HAP-1 (cell line): ENCODE results near the gene RRP1.

Source experiments
- DNase-seq, 2 experiments: peaks; one replicate each; pipeline ENCODE4 v3.0.0-alpha.2; 2016 to 2020; ENCODE audit warnings: low spot score in 2 of 2
- H3K27me3 ChIP-seq: fragments of 250-450 bp; sonication (Bioruptor Pico); 2 replicates; pipeline ENCODE4 v1.5.1; 2020; ENCODE audit warnings: low read depth, mild to moderate bottlenecking, moderate library complexity
- H3K36me3 ChIP-seq: fragments of 250-450 bp; sonication (Bioruptor Pico); replicated peaks from 2 replicates; pipeline ENCODE4 v1.5.1; 2020; ENCODE audit warnings: mild to moderate bottlenecking
- H3K4me1 ChIP-seq: fragments of 250-450 bp; sonication (Bioruptor Pico); 2 replicates; pipeline ENCODE4 v1.5.1; 2020; ENCODE audit warnings: mild to moderate bottlenecking
- H3K4me3 ChIP-seq: fragments of 250-450 bp; sonication (Bioruptor Pico); 2 replicates; pipeline ENCODE4 v1.5.1; 2020; ENCODE audit warnings: mild to moderate bottlenecking, moderate library complexity
- H3K9me3 ChIP-seq: fragments of 250-450 bp; sonication (Bioruptor Pico); 2 replicates; pipeline ENCODE4 v1.5.1; 2020; ENCODE audit warnings: mild to moderate bottlenecking, moderate library complexity
- in situ Hi-C: fragments of 300-500 bp; cut with MboI; formaldehyde crosslinking; loops from 3 replicates; pipeline ENCODE4 v1.14.3; 2020; ENCODE audit warnings: low sequenced_read_pairs, inconsistent platforms, mixed read lengths

RRP1 gene

DNA sequence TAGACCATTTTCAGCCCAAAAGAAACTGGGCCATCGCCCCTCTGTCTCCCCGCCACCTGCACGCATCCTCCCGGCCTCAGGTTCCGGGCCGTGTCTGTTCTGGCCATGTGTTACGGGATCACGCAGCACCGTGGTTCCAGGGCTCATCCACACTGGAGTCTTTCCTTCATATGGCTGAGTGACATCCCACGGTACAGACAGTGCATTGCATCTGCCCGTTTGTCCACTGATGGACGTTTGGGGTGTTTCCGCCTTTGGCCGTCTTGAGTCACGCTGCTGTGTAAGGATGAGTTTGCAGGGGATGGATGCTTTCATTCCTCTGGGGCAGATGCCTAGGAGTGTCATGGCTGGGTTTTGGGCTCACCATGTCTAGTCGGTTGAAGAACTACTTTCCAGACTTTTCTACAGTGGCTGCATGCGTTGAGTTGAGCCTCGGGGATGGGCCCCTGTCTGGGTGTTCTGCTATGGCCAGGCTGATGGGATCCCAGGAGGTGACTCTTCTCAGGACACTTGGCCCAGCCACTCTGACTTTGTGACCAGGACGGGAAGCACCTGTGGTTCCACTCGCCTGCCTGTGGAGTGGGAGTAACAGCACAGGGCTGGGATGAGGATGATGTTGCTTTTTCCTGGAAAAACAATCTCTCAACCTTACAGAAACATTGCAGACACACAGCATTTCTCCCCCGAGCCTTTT is 16.8 kb downstream of the RRP1 start:
- H3K9me3 ChIP-seq = no peaks in the 10 kb centered on the region
- H3K4me1 ChIP-seq = peaks cover 2% of the 10 kb centered on the region; the same call in 1 of the 2 replicates
- no peaks in the 10 kb centered on the region for H3K27me3 ChIP-seq
- in situ Hi-C loops = no loop called here
- H3K4me3 ChIP-seq = no peak overlapping the region
- peaks cover 37% of the 10 kb centered on the region for H3K36me3 ChIP-seq
- no peak for DNase-seq

DNA sequence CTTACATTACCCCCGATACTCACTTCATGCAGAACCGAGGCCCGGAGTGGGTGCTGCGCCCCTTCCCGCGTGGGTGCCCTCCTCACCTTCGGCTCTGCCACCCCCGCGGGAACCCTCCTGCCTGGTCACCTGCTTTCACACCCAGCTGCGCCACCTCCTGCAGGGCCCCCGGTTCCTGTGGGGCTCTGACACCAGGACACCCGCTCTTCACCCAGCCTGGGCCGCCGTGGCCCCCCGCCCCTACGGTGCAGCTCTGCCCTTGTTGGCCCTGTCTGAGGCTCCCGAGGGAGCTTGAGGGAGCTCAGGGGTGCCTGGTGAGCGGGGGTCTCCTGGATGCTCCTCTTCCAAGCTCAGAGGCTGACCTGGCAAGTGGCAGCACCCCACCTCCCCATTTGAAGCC is 19.0 kb downstream of the RRP1 start:
- in situ Hi-C loops = no loop called here
- H3K36me3 ChIP-seq = peaks cover 15% of the 10 kb centered on the region
- no peak overlapping the region for H3K4me3 ChIP-seq
- no peaks in the 10 kb centered on the region for H3K9me3 ChIP-seq
- DNase-seq = no peak
- H3K4me1 ChIP-seq = peaks cover 2% of the 10 kb centered on the region; the same call in 1 of the 2 replicates
- no peaks in the 10 kb centered on the region for H3K27me3 ChIP-seq

DNA sequence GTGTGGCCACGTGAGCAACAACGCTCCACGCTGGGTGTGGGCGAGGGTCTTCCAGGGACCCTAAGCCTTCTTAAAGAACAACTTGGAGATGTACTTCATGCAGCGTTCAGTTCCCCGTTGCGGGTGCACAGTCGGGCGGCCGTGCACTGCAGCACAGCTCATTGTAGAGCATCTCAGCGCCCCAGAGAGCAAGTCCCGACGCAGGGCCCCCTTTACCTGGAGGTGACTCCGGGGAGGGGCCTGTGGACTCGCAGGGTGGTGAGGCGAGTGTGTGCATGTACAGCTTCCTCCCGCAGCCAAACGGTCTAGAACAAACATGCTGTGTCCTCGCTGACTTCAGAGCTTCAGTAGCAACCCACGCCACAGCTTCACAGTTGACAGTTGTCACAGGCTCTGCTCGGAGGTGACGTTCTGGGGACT is 19.5 kb downstream of the RRP1 start:
- DNase-seq = no peak
- Histone ChIP-seq H3K4me1 (peaks cover 2% of the 10 kb centered on the region; the same call in 1 of the 2 replicates), H3K4me3 (no peak overlapping the region), H3K9me3 (no peaks in the 10 kb centered on the region), H3K27me3 (no peaks in the 10 kb centered on the region), H3K36me3 (peaks cover 11% of the 10 kb centered on the region)
- in situ Hi-C loops = no loop called here

DNA sequence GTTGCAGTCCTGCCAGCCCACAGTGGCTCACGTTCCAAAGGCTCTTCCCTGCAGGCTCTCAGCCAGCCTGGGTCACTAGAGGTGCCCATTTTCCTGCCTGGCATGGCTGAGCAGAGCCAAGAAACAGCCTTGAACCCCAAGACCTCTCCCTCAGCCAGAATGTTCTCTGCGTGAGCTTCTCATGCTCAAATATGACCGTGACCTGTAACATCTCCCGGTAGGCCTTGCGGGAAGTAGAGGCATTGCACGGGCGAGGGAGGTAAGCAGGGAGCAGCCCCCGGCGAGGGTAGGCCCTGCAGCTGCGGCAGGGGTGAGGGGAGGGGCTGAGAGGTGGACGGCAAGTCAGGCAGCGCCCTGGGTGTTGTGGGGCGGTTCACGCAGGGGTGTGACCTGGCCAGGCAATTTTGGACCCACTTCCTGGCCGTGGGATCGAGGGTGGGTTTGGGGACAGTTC is 20.0 kb downstream of the RRP1 start:
- H3K4me3 ChIP-seq = no peak overlapping the region
- in situ Hi-C loops = no loop called here

DNA sequence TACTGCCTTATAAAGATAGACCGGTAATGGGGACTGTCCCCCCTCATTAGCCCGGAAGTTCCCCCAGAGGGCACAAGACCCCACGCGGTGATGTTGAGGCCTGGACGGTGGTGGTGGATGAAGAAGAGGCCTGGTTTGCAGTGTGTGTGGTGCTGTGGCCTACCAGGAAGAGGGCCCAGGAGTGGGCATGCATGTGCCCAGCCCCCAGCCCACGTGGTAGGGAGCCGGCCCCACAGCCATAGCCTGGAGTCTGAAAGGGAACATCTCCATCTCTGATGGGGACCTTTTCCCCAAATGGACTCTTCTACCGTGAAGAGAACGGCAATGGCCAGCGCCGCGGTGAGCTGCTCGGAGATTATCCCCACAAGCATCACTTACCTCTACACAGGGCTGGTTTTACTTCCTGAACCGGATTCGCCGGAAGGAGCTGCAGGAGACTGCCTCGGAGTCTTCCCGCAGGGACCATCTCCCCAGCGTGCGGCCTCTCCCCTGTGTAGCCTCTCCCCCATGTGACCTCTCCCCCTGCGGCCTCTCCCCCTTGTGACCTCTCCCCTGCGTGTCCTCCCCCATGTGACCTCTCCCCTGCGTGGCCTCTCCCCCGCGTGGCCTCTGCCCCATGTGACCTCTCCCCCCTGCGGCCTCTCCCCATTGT is 20.6 kb downstream of the RRP1 start:
- in situ Hi-C loops = no loop called here
- peaks cover 7% of the 10 kb centered on the region; the same call in 1 of the 2 replicates for H3K36me3 ChIP-seq
- H3K4me1 ChIP-seq = peaks cover 2% of the 10 kb centered on the region; the same call in 1 of the 2 replicates
- H3K27me3 ChIP-seq = no peaks in the 10 kb centered on the region
- H3K9me3 ChIP-seq = no peaks in the 10 kb centered on the region
- no peak overlapping the region for H3K4me3 ChIP-seq
- DNase-seq = no peak

More for the DNA sequence above, 20.0 kb downstream of the RRP1 start:
- peaks cover 7% of the 10 kb centered on the region; the same call in 1 of the 2 replicates for H3K36me3 ChIP-seq
- no peaks in the 10 kb centered on the region for H3K27me3 ChIP-seq
- H3K4me1 ChIP-seq = peaks cover 2% of the 10 kb centered on the region; the same call in 1 of the 2 replicates
- H3K9me3 ChIP-seq = no peaks in the 10 kb centered on the region
- DNase-seq = no peak

DNA sequence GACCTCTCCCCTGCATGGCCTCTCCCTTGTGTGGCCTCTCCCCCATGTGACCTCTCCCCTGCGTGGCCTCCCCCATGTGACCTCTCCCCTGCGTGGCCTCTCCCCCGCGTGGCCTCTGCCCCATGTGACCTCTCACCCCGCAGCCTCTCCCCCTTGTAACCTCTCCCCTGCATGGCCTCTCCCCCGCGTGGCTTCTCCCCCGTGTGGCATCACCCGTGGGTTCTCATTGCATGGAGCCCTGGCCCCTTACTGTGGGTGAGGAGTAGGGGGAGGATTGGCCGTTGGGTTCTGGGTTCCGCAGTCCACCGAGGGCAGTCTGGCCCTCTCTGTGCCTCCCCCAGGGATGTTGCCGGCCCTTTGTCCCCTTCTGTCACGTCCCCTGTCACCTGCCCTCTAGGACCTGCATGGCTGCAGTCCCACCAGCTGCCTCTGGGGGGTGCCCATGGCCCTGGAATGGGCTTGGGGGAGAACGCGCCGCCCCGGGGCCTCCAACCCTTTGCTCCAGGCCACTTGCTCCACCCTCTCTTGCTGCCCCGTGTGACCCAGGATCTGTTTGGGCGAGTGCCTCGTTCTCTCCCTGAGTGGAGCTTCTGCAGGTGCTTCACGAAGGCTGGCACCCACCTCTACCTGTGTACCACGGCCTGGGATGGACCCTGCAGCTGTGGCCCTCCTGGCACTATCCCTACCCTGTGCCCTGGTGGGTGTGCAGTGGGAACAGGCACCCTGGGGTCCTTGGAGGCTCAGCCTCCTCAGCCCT is 21.3 kb downstream of the RRP1 start:
- Histone ChIP-seq H3K27me3 (no peaks in the 10 kb centered on the region), H3K4me3 (no peak overlapping the region), H3K4me1 (peaks cover 2% of the 10 kb centered on the region; the same call in 1 of the 2 replicates), H3K36me3 (peaks cover 5% of the 10 kb centered on the region; the same call in 1 of the 2 replicates), H3K9me3 (no peaks in the 10 kb centered on the region)
- in situ Hi-C loops = no loop called here
- DNase-seq = peak; percentile 70 to 97

DNA sequence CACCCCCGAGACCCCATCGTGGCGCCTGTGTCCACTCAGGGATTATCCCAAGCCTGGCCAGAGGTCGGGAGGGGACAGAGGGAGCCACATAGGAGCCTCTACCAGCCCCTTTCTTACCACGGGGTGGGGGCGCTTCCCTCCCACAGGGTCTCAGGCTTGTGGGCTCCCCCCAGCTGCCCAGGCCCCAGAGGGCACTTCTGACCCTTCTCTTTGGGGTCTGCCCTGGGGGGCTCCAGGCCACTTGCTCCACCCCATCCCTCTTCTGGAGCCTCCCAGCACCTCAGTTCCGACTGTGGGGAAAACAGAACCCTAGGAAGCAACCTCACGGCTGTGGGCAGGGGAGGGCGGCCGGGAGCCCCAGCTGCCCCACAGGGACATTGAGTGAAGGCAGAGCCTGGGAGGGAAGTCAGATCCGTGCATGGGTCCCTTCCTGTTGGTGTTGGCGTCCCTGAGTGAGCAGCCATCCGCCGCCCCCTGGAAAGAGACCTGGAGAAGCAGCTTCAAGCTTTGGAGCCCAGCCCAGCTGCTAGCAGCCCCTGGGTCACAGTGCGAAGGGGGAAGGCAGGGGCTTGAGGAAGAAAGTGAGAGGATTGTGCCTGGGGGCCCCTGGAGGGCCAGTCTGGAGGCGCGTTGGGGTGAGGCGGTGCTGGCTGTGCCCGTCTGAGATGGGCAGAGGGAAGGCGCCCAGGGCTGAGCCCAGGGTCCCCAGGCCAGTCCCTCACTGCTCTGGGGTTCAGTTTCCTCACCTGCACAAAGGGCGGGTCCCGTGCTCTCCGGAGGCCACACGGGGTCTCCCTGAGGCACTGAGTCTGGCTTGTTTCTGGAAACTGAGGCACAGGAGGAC is 22.1 kb downstream of the RRP1 start:
- DNase-seq = no peak
- Histone ChIP-seq H3K4me1 (peaks cover 2% of the 10 kb centered on the region; the same call in 1 of the 2 replicates), H3K36me3 (no peaks in the 10 kb centered on the region), H3K4me3 (no peak overlapping the region), H3K9me3 (no peaks in the 10 kb centered on the region), H3K27me3 (no peaks in the 10 kb centered on the region)
- in situ Hi-C loops = no loop called here

DNA sequence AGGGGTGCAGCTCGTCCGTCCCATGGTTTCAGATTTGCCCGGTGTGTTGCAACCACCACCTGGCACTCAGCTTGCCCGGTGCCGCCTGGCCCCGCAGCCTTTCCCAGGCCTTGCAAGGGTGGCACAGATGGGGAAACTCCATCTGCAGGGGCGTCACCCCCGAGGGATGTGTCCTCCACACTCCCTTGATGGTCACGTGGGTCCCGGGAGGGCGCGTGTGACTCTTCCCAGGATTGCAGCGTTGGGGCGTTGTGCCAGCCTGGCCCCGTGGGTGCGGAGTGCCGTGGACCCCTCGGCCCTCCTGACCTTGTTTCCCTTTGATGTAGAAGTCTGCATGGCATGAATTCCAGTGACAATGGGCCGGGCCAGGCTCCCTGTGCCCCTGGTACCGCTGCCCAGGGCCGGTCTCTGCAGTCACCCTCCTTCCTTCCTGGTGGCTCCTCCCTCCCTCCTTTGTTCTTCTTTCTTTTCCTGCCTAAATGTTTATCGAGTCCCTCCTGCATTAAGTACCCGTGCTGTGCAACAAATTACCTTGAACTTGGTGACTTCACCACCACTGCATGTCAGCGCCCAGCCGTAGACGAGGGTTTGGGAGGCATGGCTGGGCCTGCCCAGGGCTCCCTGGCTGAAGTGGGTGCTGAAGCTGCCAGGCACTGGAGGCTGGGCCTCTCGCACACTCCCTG is 22.9 kb downstream of the RRP1 start:
- DNase-seq = no peak
- Histone ChIP-seq H3K27me3 (no peaks in the 10 kb centered on the region), H3K9me3 (no peaks in the 10 kb centered on the region), H3K4me1 (peaks cover 2% of the 10 kb centered on the region; the same call in 1 of the 2 replicates), H3K36me3 (no peaks in the 10 kb centered on the region), H3K4me3 (no peak overlapping the region)
- in situ Hi-C loops = no loop called here

DNA sequence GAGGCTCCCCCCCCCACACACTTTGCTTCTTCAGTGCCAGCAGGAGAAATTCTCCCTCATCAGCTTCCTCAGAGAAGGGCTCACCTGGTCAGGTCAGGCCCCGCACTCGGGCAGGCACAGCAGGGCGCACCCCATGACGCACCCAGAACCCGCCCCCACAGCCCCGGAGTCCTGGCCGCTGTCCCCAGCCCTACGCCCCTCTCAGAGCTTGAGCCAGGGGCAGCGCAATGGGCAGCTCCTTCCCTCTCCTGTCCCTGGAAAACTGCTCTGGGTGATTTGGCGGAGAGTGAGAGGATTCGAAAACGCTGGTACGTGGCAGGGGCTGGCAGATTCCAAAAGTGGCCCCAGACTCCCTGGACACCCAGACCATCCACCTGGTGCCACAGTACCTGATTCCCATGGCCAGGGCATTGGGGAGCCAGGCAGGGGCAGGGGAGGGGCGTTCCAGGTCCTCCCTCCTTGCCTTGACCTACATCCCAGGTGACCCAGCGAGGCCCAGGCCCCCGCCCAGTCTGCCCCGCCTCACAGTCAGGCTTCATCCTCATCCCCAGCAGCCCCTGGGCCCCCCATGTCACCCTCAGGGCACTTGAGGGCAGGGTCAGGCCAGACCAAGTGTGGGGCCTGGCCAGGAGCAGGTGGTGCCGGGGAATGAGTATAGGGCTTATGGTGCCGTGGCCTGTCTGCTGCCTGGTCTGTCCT is 23.7 kb downstream of the RRP1 start:
- in situ Hi-C loops = no loop called here
- Histone ChIP-seq H3K4me3 (no peak overlapping the region), H3K4me1 (peaks cover 2% of the 10 kb centered on the region; the same call in 1 of the 2 replicates), H3K9me3 (no peaks in the 10 kb centered on the region), H3K36me3 (no peaks in the 10 kb centered on the region), H3K27me3 (no peaks in the 10 kb centered on the region)
- no peak for DNase-seq

DNA sequence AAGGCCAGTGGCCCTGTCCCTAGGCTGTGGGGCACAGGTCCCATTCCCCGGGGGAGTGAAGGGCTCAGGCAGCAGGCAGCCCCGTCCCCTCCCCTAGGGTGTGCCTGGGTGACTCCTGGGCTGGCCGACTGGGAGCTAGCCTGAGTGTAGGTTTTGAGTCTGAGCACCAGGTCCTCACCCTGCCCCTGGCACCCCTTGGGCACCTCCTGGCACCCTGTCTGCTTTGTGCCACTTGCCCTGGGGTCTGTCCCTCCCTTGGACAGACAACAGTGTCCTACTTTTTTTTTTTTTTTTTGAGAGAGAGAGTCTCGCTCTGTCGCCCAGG is 24.2 kb downstream of the RRP1 start:
- H3K9me3 ChIP-seq = no peaks in the 10 kb centered on the region
- H3K27me3 ChIP-seq = no peaks in the 10 kb centered on the region
- H3K36me3 ChIP-seq = no peaks in the 10 kb centered on the region
- in situ Hi-C loops = no loop called here
- peaks cover 2% of the 10 kb centered on the region; the same call in 1 of the 2 replicates for H3K4me1 ChIP-seq
- DNase-seq = no peak
- no peak overlapping the region for H3K4me3 ChIP-seq

DNA sequence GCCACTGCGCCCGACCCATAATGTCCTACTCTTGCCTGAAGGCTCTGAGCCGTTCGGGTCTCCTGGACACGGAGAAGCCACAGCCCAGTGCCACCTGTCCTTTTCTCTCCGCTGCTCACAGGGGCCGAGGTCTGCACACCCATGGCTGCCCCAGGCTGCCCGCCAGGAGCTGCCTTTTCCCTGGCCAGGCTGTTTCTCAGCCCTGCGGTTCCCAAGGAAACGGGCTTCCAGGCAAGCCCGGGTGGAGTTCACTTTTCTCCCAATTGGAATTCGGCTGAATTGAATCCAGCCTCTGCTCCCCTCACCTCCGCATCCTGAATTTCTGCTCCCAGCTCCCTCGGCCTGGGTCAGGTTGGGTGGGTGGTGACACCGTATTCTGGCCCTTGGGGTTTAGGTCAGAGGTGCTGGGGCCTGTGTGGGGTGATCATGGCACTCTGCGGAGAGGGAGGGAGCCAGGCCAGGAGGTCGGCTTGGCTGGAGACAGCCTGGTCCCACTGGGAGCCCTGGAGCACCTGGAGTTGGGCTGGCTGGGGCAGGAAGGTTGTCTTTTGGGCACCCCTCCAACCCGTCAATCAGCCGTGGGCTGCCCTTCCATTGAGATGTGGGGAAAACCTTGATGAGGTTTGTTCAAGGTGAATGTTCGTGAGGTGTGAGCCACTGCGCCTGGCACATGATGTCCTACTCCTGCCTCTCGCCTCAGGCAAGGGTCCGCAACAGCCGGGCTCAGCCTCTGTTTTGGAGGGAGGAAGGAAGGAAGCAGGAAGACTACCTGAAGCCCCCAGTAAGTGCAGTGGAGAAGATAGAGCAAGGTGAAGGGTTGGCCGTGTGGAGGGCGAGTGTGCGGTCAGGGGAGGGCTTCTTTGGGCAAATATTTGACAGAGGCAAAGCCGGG is 25.1 kb downstream of the RRP1 start:
- peaks cover 2% of the 10 kb centered on the region; the same call in 1 of the 2 replicates for H3K4me1 ChIP-seq
- in situ Hi-C loops = no loop called here
- no peaks in the 10 kb centered on the region for H3K9me3 ChIP-seq
- H3K36me3 ChIP-seq = no peaks in the 10 kb centered on the region
- DNase-seq = no peak
- H3K27me3 ChIP-seq = no peaks in the 10 kb centered on the region
- H3K4me3 ChIP-seq = no peak overlapping the region
